Measurements from ENCODE around the gene CWC27.

DNA sequence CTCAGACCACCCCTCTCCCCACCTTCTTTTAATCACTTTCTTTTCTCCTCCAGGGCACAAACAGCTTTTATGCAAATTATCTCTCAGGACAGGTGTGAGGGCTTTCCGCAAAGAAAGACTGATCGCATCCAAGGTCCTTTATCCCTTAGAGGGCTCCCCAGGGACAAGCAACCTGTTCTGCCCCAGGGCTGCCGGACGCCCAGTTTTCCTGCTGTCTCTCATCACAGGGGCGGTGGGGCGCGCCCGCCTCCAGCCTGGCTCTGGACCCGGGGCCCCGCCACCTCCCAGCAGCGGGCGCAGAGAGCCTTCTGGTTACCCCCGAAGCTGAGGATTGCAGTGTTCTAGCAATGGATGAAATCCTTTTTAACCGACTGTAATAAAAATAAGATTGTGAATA, 266.1 kb downstream of the CWC27 start:
- TF ChIP-seq CTCF (IDR thresholded peaks at IDR 0.05) = no peak
- no peak for TF ChIP-seq POLR2A (IDR thresholded peaks at IDR 0.05)

Measured in testis (tissue), 2 donors.